OCI-LY1 (cell line): ENCODE data around the gene SHROOM3.

Source experiments
- H2AFZ ChIP-seq: fragments of 200-600 bp; sonication (generic), shearing (Covaris generic); 2 replicates; pipeline ENCODE4 v1.6.0; 2014; ENCODE audit warnings: antibody characterized with exemption, mild to moderate bottlenecking, low read length
- H3F3A ChIP-seq: fragments of 200-600 bp; sonication (generic), shearing (Covaris generic); 2 replicates; pipeline ENCODE4 v1.6.0; 2014; ENCODE audit warnings: mild to moderate bottlenecking, antibody characterized with exemption, low read length, moderate library complexity; ENCODE audit not compliant: insufficient read depth
- H3K27ac ChIP-seq: fragments of 200-600 bp; sonication (generic); 2 replicates; pipeline ENCODE4 v1.5.1; 2014; ENCODE audit warnings: low read length, mixed run types, mild to moderate bottlenecking, low read depth; ENCODE audit not compliant: poor library complexity, severe bottlenecking
- H3K27me3 ChIP-seq: fragments of 200-600 bp; sonication (generic); 2 replicates; pipeline ENCODE4 v1.6.0; 2014; ENCODE audit warnings: antibody characterized with exemption, mild to moderate bottlenecking, low read length, moderate library complexity; ENCODE audit not compliant: insufficient read depth
- H3K36me3 ChIP-seq: fragments of 200-600 bp; sonication (generic); 2 replicates; pipeline ENCODE4 v1.6.1; 2014; ENCODE audit warnings: mild to moderate bottlenecking, antibody characterized with exemption, low read length, moderate library complexity, mixed read lengths; ENCODE audit not compliant: insufficient read depth
- H3K4me1 ChIP-seq: fragments of 200-600 bp; sonication (generic); 2 replicates; pipeline ENCODE4 v1.5.1; 2014; ENCODE audit warnings: mild to moderate bottlenecking, low read length, moderate library complexity; ENCODE audit not compliant: insufficient read depth, severe bottlenecking
- H3K4me2 ChIP-seq: fragments of 200-600 bp; sonication (generic), shearing (Covaris generic); 2 replicates; pipeline ENCODE4 v1.6.1; 2014; ENCODE audit warnings: low read length
- H3K4me3 ChIP-seq: fragments of 200-600 bp; sonication (generic); 2 replicates; pipeline ENCODE4 v1.5.1; 2014; ENCODE audit warnings: low read length, low read depth, mild to moderate bottlenecking, mixed read lengths; ENCODE audit not compliant: poor library complexity, severe bottlenecking
- H3K79me2 ChIP-seq: fragments of 200-600 bp; shearing (Covaris generic); 2 replicates; pipeline ENCODE4 v1.6.1; 2016; ENCODE audit warnings: mixed run types, low read length, mixed read lengths; ENCODE audit not compliant: insufficient read depth
- H3K9ac ChIP-seq: fragments of 200-600 bp; sonication (generic), shearing (Covaris generic); 2 replicates; pipeline ENCODE4 v1.6.1; 2014; ENCODE audit warnings: mild to moderate bottlenecking, low read length, mixed read lengths
- H3K9me2 ChIP-seq: fragments of 200-600 bp; sonication (generic), shearing (Covaris generic); 2 replicates; pipeline ENCODE4 v1.6.1; 2014; ENCODE audit warnings: low read depth, mild to moderate bottlenecking, low read length, mixed read lengths
- H3K9me3 ChIP-seq: fragments of 200-600 bp; shearing (Covaris generic); 2 replicates; pipeline ENCODE4 v1.6.1; 2014; ENCODE audit warnings: low read length, mixed read lengths
- H4K20me1 ChIP-seq: fragments of 200-600 bp; sonication (generic), shearing (Covaris generic); 2 replicates; pipeline ENCODE4 v1.6.0; 2016; ENCODE audit warnings: mild to moderate bottlenecking, low read length; ENCODE audit not compliant: insufficient read depth
- EZH2 ChIP-seq: fragments of 200-600 bp; sonication (generic), shearing (Covaris generic); IDR thresholded peaks from 2 replicates; pipeline ENCODE4 v1.8.0; 2017; ENCODE audit warnings: borderline replicate concordance, mixed run types, mild to moderate bottlenecking, antibody characterized with exemption, low read length, moderate library complexity, mixed read lengths
- TF ChIP-seq, protein P1 (sequence below): fragments of 200-600 bp; sonication (generic), shearing (Covaris generic); IDR thresholded peaks from 2 replicates; pipeline ENCODE4 v1.5.1; 2017; ENCODE audit warnings: mild to moderate bottlenecking, antibody characterized with exemption, low read length, moderate library complexity, mixed read lengths

SHROOM3 gene

DNA sequence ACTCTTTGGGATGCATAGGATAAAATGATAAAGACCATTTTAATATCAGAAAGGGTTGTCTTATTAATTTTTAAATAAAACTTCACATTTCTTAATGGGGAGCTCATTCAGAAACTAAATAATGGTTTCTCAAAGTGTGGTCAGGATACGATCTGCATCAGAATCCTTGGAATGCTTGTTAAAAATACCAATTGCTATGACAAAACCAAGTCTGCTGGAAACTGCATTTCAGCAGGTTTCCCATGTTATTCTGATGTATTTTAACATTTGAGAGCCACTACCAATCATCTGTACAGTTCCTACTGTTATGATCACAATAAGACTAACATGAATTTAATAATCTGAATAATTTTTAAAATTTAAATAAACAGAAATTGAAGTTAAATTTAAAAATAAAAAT is 347.8 kb downstream of the SHROOM3 start:
- H3K9me2 ChIP-seq, result no peaks in the 10 kb centered on the region
- no peaks in the 10 kb centered on the region for H3K4me1 ChIP-seq
- no peak overlapping the region for H3K9ac ChIP-seq
- H3K27me3 ChIP-seq, result no peaks in the 10 kb centered on the region
- H2AFZ ChIP-seq, result no peak overlapping the region
- H3K27ac ChIP-seq, result no peak overlapping the region
- no peak overlapping the region for H3K4me3 ChIP-seq
- H3K4me2 ChIP-seq, result no peak overlapping the region
- H3K79me2 ChIP-seq, result no peaks in the 10 kb centered on the region
- TF ChIP-seq, protein P1, sequence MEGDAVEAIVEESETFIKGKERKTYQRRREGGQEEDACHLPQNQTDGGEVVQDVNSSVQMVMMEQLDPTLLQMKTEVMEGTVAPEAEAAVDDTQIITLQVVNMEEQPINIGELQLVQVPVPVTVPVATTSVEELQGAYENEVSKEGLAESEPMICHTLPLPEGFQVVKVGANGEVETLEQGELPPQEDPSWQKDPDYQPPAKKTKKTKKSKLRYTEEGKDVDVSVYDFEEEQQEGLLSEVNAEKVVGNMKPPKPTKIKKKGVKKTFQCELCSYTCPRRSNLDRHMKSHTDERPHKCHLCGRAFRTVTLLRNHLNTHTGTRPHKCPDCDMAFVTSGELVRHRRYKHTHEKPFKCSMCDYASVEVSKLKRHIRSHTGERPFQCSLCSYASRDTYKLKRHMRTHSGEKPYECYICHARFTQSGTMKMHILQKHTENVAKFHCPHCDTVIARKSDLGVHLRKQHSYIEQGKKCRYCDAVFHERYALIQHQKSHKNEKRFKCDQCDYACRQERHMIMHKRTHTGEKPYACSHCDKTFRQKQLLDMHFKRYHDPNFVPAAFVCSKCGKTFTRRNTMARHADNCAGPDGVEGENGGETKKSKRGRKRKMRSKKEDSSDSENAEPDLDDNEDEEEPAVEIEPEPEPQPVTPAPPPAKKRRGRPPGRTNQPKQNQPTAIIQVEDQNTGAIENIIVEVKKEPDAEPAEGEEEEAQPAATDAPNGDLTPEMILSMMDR, result no peak
- no peak for TF ChIP-seq EZH2
- H3F3A ChIP-seq, result no peaks in the 10 kb centered on the region
- H3K9me3 ChIP-seq, result no peaks in the 10 kb centered on the region
- no peaks in the 10 kb centered on the region for H4K20me1 ChIP-seq
- no peaks in the 10 kb centered on the region for H3K36me3 ChIP-seq

DNA sequence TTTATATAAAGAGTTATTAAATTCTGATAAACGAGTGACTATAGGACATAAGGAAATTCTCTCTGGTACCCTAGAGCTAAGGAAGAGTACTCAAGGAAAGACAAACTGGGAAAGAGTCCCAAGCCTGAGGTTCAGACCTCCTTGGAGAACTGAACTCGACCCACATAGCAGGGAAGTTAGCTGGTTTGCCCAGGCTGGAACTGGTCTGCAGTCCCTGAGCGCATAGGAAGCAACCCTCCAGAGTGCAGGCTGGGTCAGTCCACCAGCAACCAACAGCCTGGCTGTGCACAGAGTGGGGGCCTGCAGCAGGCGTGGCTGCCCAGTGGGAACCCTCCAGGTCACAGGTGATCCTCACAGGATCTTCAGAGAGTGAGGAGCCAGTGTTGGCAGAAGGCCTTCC is 348.8 kb downstream of the SHROOM3 start:
- no peak overlapping the region for H3K9ac ChIP-seq
- TF ChIP-seq, protein P1, result no peak
- no peak for TF ChIP-seq EZH2
- no peaks in the 10 kb centered on the region for H3F3A ChIP-seq
- no peaks in the 10 kb centered on the region for H3K9me3 ChIP-seq
- H3K36me3 ChIP-seq, result no peaks in the 10 kb centered on the region
- no peak overlapping the region for H2AFZ ChIP-seq
- no peaks in the 10 kb centered on the region for H3K4me1 ChIP-seq
- no peak overlapping the region for H3K4me2 ChIP-seq
- no peaks in the 10 kb centered on the region for H4K20me1 ChIP-seq
- H3K27me3 ChIP-seq, result no peaks in the 10 kb centered on the region
- no peak overlapping the region for H3K4me3 ChIP-seq
- H3K9me2 ChIP-seq, result no peaks in the 10 kb centered on the region
- H3K27ac ChIP-seq, result no peak overlapping the region
- no peaks in the 10 kb centered on the region for H3K79me2 ChIP-seq

DNA sequence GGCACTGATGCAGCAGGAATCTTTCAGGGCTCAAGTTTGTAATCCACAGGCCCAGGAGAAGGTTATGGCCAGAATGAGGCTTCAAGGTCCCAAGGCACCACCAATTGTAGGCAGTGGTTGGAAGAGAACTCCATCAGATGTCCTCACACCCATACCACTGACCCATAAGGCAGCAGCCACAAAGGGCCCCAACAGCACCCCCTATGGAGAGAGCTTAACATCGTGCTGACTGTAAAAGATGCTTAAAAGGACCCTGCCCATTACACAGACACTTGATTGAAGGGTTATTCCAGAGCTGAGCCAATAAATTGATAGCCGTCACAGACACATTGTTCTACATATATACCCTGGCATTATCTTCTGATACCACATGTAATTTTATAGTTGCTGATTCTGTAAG is 349.2 kb downstream of the SHROOM3 start:
- Histone ChIP-seq H3K27me3 (no peaks in the 10 kb centered on the region), H3K36me3 (no peaks in the 10 kb centered on the region), H2AFZ (no peak overlapping the region), H3F3A (no peaks in the 10 kb centered on the region), H3K79me2 (no peaks in the 10 kb centered on the region), H4K20me1 (no peaks in the 10 kb centered on the region), H3K27ac (no peak overlapping the region), H3K9me2 (no peaks in the 10 kb centered on the region), H3K4me2 (no peak overlapping the region), H3K4me3 (no peak overlapping the region), H3K4me1 (no peaks in the 10 kb centered on the region), H3K9me3 (no peaks in the 10 kb centered on the region), H3K9ac (no peak overlapping the region)
- no peak for TF ChIP-seq EZH2
- TF ChIP-seq, protein P1, result peak; percentile 28; the same call in 1 of the 2 replicates
